Measurements from ENCODE around the gene BST2.

The BST2 gene

DNA sequence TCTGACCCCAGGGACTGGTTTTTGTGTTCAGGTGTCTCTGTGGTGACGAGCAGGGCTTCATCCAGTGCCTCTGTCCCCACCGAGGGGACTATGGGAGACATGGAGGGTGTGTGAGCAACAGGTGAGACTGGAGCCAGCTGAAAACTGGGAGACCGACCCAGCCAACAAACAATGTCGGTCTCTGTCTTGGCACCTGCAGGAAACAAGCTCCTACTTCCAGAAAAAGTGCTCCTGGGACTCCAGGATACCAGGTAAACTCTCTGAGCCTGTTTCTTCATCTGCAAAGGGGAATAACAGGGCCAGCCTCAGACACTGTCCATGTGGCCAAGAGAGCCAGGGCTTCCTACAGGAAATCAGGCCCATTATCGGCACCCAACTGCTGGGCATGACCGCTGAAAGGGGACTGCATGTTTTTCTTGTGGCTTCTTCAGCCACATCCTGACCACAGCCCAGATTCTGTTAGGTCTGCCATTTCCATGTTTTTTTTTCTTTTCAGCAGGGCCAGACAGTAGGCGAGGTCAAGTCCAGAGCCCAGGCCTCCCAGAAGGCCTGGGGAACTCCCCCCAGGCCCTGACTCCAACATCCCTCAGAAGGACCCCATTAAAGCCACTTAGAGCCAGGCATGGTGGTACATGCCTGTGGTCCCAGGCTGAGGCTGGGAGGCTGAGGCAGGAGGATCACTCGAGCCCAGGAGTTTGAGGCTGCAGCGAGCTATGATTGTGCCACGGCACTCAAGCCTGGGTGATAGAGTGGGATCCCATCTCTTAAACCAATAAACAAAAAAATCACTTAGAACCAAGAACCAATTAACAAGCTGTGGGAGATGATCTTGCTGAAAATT is 836 bp upstream of the BST2 start:
- Histone ChIP-seq H3K36me3 (ENCODE audit: control insufficient read depth, insufficient read depth, low read length) (peaks cover 16% of the 10 kb centered on the region), H3K4me3 (replicated peaks; ENCODE audit: low read depth, low read length) (peak overlapping the region; percentile 98), H3K27me3 (replicated peaks; ENCODE audit: control insufficient read depth, insufficient read depth, low read length) (no peaks in the 10 kb centered on the region)
- no peak for DNase-seq (ENCODE audit: extremely low read depth, insufficient read length)
- TF ChIP-seq, protein P1, sequence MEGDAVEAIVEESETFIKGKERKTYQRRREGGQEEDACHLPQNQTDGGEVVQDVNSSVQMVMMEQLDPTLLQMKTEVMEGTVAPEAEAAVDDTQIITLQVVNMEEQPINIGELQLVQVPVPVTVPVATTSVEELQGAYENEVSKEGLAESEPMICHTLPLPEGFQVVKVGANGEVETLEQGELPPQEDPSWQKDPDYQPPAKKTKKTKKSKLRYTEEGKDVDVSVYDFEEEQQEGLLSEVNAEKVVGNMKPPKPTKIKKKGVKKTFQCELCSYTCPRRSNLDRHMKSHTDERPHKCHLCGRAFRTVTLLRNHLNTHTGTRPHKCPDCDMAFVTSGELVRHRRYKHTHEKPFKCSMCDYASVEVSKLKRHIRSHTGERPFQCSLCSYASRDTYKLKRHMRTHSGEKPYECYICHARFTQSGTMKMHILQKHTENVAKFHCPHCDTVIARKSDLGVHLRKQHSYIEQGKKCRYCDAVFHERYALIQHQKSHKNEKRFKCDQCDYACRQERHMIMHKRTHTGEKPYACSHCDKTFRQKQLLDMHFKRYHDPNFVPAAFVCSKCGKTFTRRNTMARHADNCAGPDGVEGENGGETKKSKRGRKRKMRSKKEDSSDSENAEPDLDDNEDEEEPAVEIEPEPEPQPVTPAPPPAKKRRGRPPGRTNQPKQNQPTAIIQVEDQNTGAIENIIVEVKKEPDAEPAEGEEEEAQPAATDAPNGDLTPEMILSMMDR (IDR thresholded peaks at IDR 0.05; ENCODE audit: insufficient read depth, low read length, poor library complexity, severe bottlenecking): no peak

DNA sequence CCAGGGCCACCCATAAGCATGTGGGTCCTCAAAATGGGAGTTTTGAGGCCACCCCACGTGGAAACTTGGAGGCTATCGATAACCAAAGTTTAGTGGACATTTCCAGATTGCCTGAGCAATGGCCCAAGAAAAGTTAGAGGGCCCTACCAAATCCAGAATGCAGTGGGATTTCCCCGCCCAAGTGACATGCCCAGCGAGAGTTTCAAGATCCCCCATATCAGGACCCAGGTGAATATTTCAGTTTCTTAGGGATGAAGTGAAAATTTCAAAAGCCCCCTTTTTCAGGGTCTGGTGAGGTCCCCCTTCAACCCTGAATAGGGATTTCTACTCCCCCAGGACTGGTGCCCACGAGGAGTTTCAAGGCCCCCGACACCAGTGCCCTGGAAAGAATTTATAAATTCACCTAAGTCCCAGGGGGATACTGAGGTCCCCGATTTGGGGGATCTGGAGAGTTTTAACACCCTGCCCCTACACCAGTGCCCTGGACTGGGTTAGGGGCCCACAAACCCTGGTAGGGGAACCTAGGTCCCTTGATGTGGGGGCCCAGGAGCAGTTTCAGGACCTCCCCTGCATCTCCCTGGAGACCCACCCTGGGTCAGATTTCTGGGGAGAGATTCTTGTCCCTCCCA is 695 bp downstream of the BST2 start:
- peak overlapping the region; percentile 98 for H3K4me3 ChIP-seq (replicated peaks; ENCODE audit: low read depth, low read length)
- H3K27me3 ChIP-seq (replicated peaks; ENCODE audit: control insufficient read depth, insufficient read depth, low read length): no peaks in the 10 kb centered on the region
- peaks cover 20% of the 10 kb centered on the region for H3K36me3 ChIP-seq (ENCODE audit: control insufficient read depth, insufficient read depth, low read length)
- DNase-seq (ENCODE audit: extremely low read depth, insufficient read length): no peak
- TF ChIP-seq, protein P1 (IDR thresholded peaks at IDR 0.05; ENCODE audit: insufficient read depth, low read length, poor library complexity, severe bottlenecking): no peak

DNA sequence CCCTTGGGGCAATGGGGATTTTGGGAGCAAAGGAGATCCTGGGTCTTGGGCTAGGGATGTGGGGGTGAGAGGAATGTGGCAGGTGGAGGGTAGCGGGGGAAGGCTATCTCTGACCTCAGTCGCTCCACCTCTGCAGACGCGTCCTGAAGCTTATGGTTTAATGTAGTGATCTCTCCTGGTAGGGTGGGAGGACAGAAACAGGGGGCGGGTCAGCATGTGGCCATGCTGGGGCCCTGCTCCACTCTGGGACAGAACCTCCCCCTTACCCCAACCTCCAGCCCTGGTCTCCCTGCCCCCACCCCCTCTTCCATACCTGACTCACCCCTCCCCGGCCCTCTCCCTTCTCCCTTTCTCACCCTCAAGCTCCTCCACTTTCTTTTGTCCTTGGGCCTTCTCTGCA is 1.4 kb downstream of the BST2 start:
- TF ChIP-seq, protein P1 (IDR thresholded peaks at IDR 0.05; ENCODE audit: insufficient read depth, low read length, poor library complexity, severe bottlenecking): no peak
- peak overlapping the region; percentile 98 for H3K4me3 ChIP-seq (replicated peaks; ENCODE audit: low read depth, low read length)
- no peaks in the 10 kb centered on the region for H3K27me3 ChIP-seq (replicated peaks; ENCODE audit: control insufficient read depth, insufficient read depth, low read length)
- peaks cover 23% of the 10 kb centered on the region for H3K36me3 ChIP-seq (ENCODE audit: control insufficient read depth, insufficient read depth, low read length)
- DNase-seq (ENCODE audit: extremely low read depth, insufficient read length): no peak

DNA sequence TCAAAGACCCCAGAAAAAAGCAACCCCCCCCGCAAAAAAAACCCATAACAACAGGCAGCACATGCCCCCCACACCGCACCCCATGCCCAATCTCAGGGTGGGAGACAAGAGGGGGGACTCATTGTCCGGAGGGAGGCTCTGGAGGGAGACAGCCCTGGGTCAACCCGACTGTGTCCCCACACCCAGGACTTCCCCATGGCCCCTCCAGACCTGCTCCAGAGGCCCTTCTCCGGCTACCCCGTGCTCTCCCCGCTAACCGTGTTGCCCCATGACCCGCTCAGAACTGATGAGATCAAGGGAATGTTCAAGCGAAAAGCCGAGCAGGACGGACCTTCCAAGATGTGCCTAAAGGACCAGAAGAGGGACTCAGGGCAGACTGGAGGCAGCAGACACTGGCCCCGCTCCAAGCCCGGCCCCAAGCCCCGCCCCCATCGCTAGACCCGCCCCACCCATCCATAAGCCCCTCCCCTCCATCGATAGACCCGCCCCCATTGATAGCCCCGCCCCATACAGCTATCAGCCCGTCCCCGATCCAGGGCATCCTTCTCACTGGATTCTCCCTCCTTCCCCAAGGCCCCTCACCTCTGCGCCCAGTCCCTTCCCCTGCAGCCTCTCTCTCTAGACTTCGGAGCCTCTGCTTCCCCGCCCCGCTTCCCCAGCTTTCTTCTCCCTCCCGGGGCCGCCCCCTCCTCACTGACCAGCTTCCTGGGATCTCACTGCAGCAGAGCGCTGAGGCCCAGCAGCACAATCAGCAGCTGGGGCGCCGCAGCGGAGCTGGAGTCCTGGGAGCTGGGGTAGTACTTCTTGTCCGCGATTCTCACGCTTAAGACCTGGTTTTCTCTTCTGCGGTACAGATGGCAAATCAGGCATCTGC is 2.2 kb downstream of the BST2 start:
- Histone ChIP-seq H3K36me3 (ENCODE audit: control insufficient read depth, insufficient read depth, low read length) (peaks cover 25% of the 10 kb centered on the region), H3K27me3 (replicated peaks; ENCODE audit: control insufficient read depth, insufficient read depth, low read length) (no peaks in the 10 kb centered on the region), H3K4me3 (replicated peaks; ENCODE audit: low read depth, low read length) (peak overlapping the region; percentile 98)
- no peak for DNase-seq (ENCODE audit: extremely low read depth, insufficient read length)
- TF ChIP-seq, protein P1 (IDR thresholded peaks at IDR 0.05; ENCODE audit: insufficient read depth, low read length, poor library complexity, severe bottlenecking): no peak

DNA sequence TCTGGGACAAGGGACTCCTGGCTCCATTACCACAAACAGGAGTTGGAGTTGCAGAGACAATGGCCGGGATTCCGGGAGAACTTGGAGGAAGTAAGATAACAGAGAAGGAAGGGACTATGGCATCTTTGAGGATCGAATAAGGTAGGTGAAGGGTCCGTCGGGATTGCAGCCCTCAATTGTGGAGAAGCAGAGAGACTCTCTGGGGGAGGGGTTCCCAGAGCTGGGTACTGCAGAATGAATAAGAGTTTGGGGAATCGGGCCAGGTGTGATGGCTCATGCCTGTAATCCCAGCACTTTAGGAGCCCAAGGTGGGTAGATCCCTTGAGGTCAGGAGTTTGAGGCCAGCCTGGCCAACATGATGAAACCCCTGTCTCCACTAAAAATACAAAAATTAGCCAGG is 3.8 kb downstream of the BST2 start:
- no peak for DNase-seq (ENCODE audit: extremely low read depth, insufficient read length)
- no peaks in the 10 kb centered on the region for H3K27me3 ChIP-seq (replicated peaks; ENCODE audit: control insufficient read depth, insufficient read depth, low read length)
- TF ChIP-seq, protein P1 (IDR thresholded peaks at IDR 0.05; ENCODE audit: insufficient read depth, low read length, poor library complexity, severe bottlenecking): no peak
- H3K4me3 ChIP-seq (replicated peaks; ENCODE audit: low read depth, low read length): no peak overlapping the region
- peaks cover 29% of the 10 kb centered on the region for H3K36me3 ChIP-seq (ENCODE audit: control insufficient read depth, insufficient read depth, low read length)

Measured in GM06990 (cell line).